GM12878 (cell line): ENCODE measurements around the gene ISCU. TPM values are rescaled to one million over a fixed set of nuclear protein-coding genes. Genes with fewer than 3 reads are reported as not detected.
A peak's percentile ranks its signal among the peaks of the same experiment; 100 is the strongest.

ENCODE experiments used
- ATAC-seq: fragments of 200-7000 bp; cut with Tn5 transposase; 3 replicates; pipeline ENCODE4 v1.9.1; 2020; ENCODE audit warnings: mild to moderate bottlenecking, moderate library complexity
- BruUV-seq: library from RNA; stranded (reverse); fragments of 400-500 nt; replicated peaks from 2 replicates; lab custom pipeline; 2021; lab: Mats Ljungman, UMichigan
- CTCF ChIA-PET: fragments of 300-600 bp; sonication (Branson Sonifier 250); formaldehyde crosslinking; extraction: SDS; loops from one replicate; lab custom pipeline; 2021; ENCODE audit warnings: inconsistent platforms; lab: Yijun Ruan, JAX
- POLR2A ChIA-PET: fragments of 350-600 bp; formaldehyde crosslinking; extraction: SDS; loops from one replicate; lab custom pipeline; 2021; ENCODE audit warnings: inconsistent platforms; lab: Charles Lee
- RAD21 ChIA-PET: fragments of 300-600 bp; sonication (Branson Sonifier 250); formaldehyde crosslinking; loops from one replicate; lab custom pipeline; 2023; ENCODE audit warnings: antibody characterized with exemption; ENCODE audit not compliant: unreplicated experiment; lab: Charles Lee
- SMC1A ChIA-PET: fragments of 300-600 bp; sonication (Branson Sonifier 250); formaldehyde crosslinking; loops from one replicate; lab custom pipeline; 2023; ENCODE audit not compliant: unreplicated experiment, uncharacterized antibody; lab: Charles Lee
- DNase-seq: peaks from one replicate; pipeline ENCODE4 v3.0.0-alpha.2; 2011; ENCODE audit warnings: low read depth, low spot score
- FAIRE-seq: peaks from 3 replicates; lab custom pipeline; 2011; peaks lifted over from hg19 to GRCh38; lab: Jason Lieb, UNC
- H2AFZ ChIP-seq: 2 replicates; pipeline ENCODE4 v1.6.0; 2011; ENCODE audit warnings: low read depth, low read length, control low read depth; ENCODE audit not compliant: control insufficient read depth
- H3K27ac ChIP-seq: 2 replicates; pipeline ENCODE4 v1.5.1; 2011; ENCODE audit warnings: control low read depth; ENCODE audit not compliant: control insufficient read depth, insufficient read depth
- H3K27me3 ChIP-seq, 2 experiments: replicated peaks in 1 of 2; 2 replicates each; pipeline versions ENCODE4 v1.6.0 to v1.6.1; 2011; ENCODE audit warnings: low read length in 1 of 2; ENCODE audit not compliant: control insufficient read depth in 2 of 2, insufficient read depth in 2 of 2
- H3K36me3 ChIP-seq, 2 experiments: 2 replicates each; pipeline ENCODE4 v1.5.1; 2011; ENCODE audit warnings: low read length in 1 of 2; ENCODE audit not compliant: control insufficient read depth in 2 of 2, insufficient read depth in 2 of 2
- H3K4me1 ChIP-seq: 2 replicates; pipeline ENCODE4 v1.6.1; 2011; ENCODE audit warnings: mild to moderate bottlenecking, low read length, moderate library complexity, mixed read lengths; ENCODE audit not compliant: control insufficient read depth, insufficient read depth
- H3K4me2 ChIP-seq: 2 replicates; pipeline ENCODE4 v1.6.0; 2011; ENCODE audit warnings: control low read depth; ENCODE audit not compliant: control insufficient read depth, insufficient read depth
- H3K4me3 ChIP-seq: fragments of 200-600 bp; sonication (generic); 2 replicates; pipeline ENCODE4 v1.5.1; 2016
- H3K79me2 ChIP-seq: 2 replicates; pipeline ENCODE4 v1.6.0; 2011; ENCODE audit warnings: low read length; ENCODE audit not compliant: control insufficient read depth, insufficient read depth
- H3K9ac ChIP-seq: 2 replicates; pipeline ENCODE4 v1.8.0; 2011; ENCODE audit warnings: low read length, control low read depth, mixed read lengths; ENCODE audit not compliant: control insufficient read depth, insufficient read depth
- H3K9me3 ChIP-seq: replicated peaks from 3 replicates; pipeline ENCODE4 v1.5.1; 2011; ENCODE audit warnings: mild to moderate bottlenecking, low read length; ENCODE audit not compliant: control insufficient read depth, insufficient read depth
- H4K20me1 ChIP-seq: 2 replicates; pipeline ENCODE4 v1.6.0; 2011; ENCODE audit not compliant: control insufficient read depth, insufficient read depth
- ASH2L ChIP-seq: fragments of 300-600, 200-600 bp; sonication (generic); IDR thresholded peaks from 2 replicates; pipeline ENCODE4 v1.6.1; 2017; ENCODE audit warnings: low read depth, mild to moderate bottlenecking, borderline replicate concordance
- CBX5 ChIP-seq: sonication (generic); IDR thresholded peaks from 2 replicates; pipeline ENCODE4 v1.6.1; 2016; ENCODE audit warnings: low read depth, moderate library complexity, mild to moderate bottlenecking, inconsistent platforms
- CREB1 ChIP-seq: IDR thresholded peaks from 2 replicates; pipeline ENCODE4 v1.6.1; 2012; ENCODE audit warnings: low read depth, mild to moderate bottlenecking, inconsistent platforms
- POLR2AphosphoS5 ChIP-seq: IDR thresholded peaks from 2 replicates; pipeline ENCODE4 v1.6.1; 2011; ENCODE audit warnings: mild to moderate bottlenecking, low read length, inconsistent platforms
- SRF ChIP-seq, 2 experiments: IDR thresholded peaks; 2 replicates each; pipeline ENCODE4 v1.6.1; 2011; ENCODE audit warnings: low read depth in 2 of 2, low read length in 2 of 2, mild to moderate bottlenecking in 1 of 2, moderate library complexity in 1 of 2
- WRNIP1 ChIP-seq: IDR thresholded peaks from 2 replicates; pipeline ENCODE4 v1.6.1; 2011; ENCODE audit warnings: low read depth, low read length, improper control_type of control experiment, borderline replicate concordance
- ZNF592 ChIP-seq: fragments of 450-650 bp; IDR thresholded peaks from 2 replicates; pipeline ENCODE4 v1.6.1; 2017; ENCODE audit warnings: mild to moderate bottlenecking, moderate library complexity
- ZNF622 ChIP-seq: fragments of 450-650 bp; IDR thresholded peaks from 2 replicates; pipeline ENCODE4 v1.6.1; 2017; ENCODE audit warnings: mild to moderate bottlenecking, inconsistent platforms
- WGBS: methylation state at CpG from one replicate; pipeline ENCODE4 v1.1.6; 2016; ENCODE audit warnings: low lambda C conversion rate; ENCODE audit not compliant: insufficient replicate concordance, insufficient coverage; ENCODE audit errors: missing lambda C conversion rate; 5-methylcytosine and 5-hydroxymethylcytosine counted together
- in situ Hi-C: fragments of 300-500 bp; cut with MboI; formaldehyde crosslinking; loops from 9 replicates; pipeline ENCODE4 v1.14.3; 2018; ENCODE audit warnings: mixed read lengths
- intact Hi-C: fragments of 100-400 bp; cut with micrococcal nuclease; formaldehyde crosslinking; loops from one replicate; pipeline ENCODE4 v1.14.2; 2022; ENCODE audit not compliant: unreplicated experiment
- polyA plus RNA-seq, 11 experiments: library from polyadenylated mRNA; depleted of rRNA in 4 of 11; unstranded in 6 of 11; stranded (reverse) in 5 of 11; fragments of >200 nt; fragmentation: Nextera tagmentation in 4 of 11; fragmentation: Illumina TruSeq in 1 of 11; extraction: Ambion mirVana in 4 of 11; extraction: Trizol in 1 of 11; gene quantifications; 1 replicate in 1 of 11; 2 replicates in 10 of 11; pipeline versions ENCODE4 v1.2.1 to v1.2.3, GENCODE V29; 2011 to 2016; ENCODE audit warnings: inconsistent platforms in 2 of 11, missing spikeins in 2 of 11, low read depth in 1 of 11
- total RNA-seq, 4 experiments: library from RNA; depleted of rRNA in 3 of 4; stranded (reverse); fragments of >200 nt in 3 of 4; fragmentation: Illumina TruSeq in 1 of 4; extraction: Trizol in 1 of 4; gene quantifications; 2 replicates each; pipeline versions ENCODE4 v1.2.1 to v1.2.3, GENCODE V29; 2013 to 2021
- TF ChIP-seq, protein P1 (sequence below): fragments of 450-650 bp; formaldehyde crosslinking; IDR thresholded peaks from 2 replicates; pipeline ENCODE4 v1.4.0; 2020; ENCODE audit warnings: mild to moderate bottlenecking, moderate library complexity

ISCU gene
- total and polyA plus RNA-seq, 10 of the 15 experiments (the other 5 are each of a cell fraction or from before 2014, with no cell fraction given) = 32.8 to 260 (median 127) TPM

- ChIA-PET RAD21 (interaction anchor here (0.5 to 23.0 kb wide), 10 partner anchors 7 to 286 kb away, joined by 3 to 633 read pairs (median 19); partner anchors contain the start of gene SELPLG), CTCF (interaction anchor here (1.1 to 21.5 kb wide), 9 partner anchors 11 to 384 kb away, joined by 4 to 866 read pairs (median 14); partner anchors contain the start of gene SELPLG), POLR2A (interaction anchor here (0.6 to 14.2 kb wide), 8 partner anchors 10 to 97 kb away, joined by 3 to 211 read pairs (median 12); partner anchors contain the start of gene SELPLG), SMC1A (interaction anchor here (0.9 to 26.5 kb wide), 10 partner anchors 9 to 383 kb away, joined by 3 to 718 read pairs (median 32); partner anchors contain the start of gene SELPLG)
- peak overlapping the region; percentile 90 for H3K9ac ChIP-seq
- ATAC-seq = no peak
- DNase-seq = no peak
- peaks cover 48% of the 10 kb centered on the region for H3K79me2 ChIP-seq
- no TSS peak for BruUV-seq
- peak overlapping the region; percentile 100 for H3K27ac ChIP-seq
- H4K20me1 ChIP-seq = no peaks in the 10 kb centered on the region
- H3K4me2 ChIP-seq = peak overlapping the region; percentile 79; the same call in 1 of the 2 replicates
- intact Hi-C loops (no loop called here), in situ Hi-C loops (loop anchor here (5.0 kb wide), 4 partner anchors 51 to 526 kb away; partner anchors contain the start of gene ALKBH2)
- WGBS = 74% methylated on average over 4 of the region's 4 CpGs
- peak overlapping the region; percentile 13; the same call in 1 of the 2 replicates for H3K4me3 ChIP-seq
- peaks cover 6 to 24% of the 10 kb centered on the region in 2 experiments for H3K36me3 ChIP-seq
- FAIRE-seq = no peak
- H3K9me3 ChIP-seq = no peaks in the 10 kb centered on the region
- H2AFZ ChIP-seq = no peak overlapping the region
- H3K27me3 ChIP-seq = no peaks in the 10 kb centered on the region
- TF ChIP-seq, protein P1, sequence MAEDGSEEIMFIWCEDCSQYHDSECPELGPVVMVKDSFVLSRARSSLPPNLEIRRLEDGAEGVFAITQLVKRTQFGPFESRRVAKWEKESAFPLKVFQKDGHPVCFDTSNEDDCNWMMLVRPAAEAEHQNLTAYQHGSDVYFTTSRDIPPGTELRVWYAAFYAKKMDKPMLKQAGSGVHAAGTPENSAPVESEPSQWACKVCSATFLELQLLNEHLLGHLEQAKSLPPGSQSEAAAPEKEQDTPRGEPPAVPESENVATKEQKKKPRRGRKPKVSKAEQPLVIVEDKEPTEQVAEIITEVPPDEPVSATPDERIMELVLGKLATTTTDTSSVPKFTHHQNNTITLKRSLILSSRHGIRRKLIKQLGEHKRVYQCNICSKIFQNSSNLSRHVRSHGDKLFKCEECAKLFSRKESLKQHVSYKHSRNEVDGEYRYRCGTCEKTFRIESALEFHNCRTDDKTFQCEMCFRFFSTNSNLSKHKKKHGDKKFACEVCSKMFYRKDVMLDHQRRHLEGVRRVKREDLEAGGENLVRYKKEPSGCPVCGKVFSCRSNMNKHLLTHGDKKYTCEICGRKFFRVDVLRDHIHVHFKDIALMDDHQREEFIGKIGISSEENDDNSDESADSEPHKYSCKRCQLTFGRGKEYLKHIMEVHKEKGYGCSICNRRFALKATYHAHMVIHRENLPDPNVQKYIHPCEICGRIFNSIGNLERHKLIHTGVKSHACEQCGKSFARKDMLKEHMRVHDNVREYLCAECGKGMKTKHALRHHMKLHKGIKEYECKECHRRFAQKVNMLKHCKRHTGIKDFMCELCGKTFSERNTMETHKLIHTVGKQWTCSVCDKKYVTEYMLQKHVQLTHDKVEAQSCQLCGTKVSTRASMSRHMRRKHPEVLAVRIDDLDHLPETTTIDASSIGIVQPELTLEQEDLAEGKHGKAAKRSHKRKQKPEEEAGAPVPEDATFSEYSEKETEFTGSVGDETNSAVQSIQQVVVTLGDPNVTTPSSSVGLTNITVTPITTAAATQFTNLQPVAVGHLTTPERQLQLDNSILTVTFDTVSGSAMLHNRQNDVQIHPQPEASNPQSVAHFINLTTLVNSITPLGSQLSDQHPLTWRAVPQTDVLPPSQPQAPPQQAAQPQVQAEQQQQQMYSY (CRISPR knock-in tag) = peak; percentile 10; the same call in 1 of the 2 replicates
- TF ChIP-seq ASH2L (no peak), POLR2AphosphoS5 (peak; percentile 70), CREB1 (no peak), SRF (IDR thresholded peaks at IDR 0.05; ENCODE audit: low read depth in 2 of 2, low read length in 2 of 2) (0 out of 4 replicates have a peak, but pooled peaks of 1 of the 2 experiments have one; percentile 26), ZNF622 (no peak), WRNIP1 (0 out of 2 replicates have a peak, but pooled peaks have one; percentile 12), ZNF592 (no peak), CBX5 (no peak)
- H3K4me1 ChIP-seq = peaks cover 69% of the 10 kb centered on the region
Observed at GRCh38 chr12:108566452-108566851, 4.1 kb downstream of the ISCU start.
